Activated naive CD4-positive, alpha-beta T cell treated with Interleukin-2 at 50 U/mL for 16 hours (primary cell): ENCODE measurements around the gene TBX4.
"Not testable (repeated sequence)": the region's sequence is repeated elsewhere in the genome, so short reads cannot be mapped to it uniquely, and the experiment has no call there.

Source experiments
- DNase-seq: peaks from one replicate; pipeline ENCODE4 v3.0.0-alpha.2; 2020

Gene TBX4

GRCh38 chr17:61502292-61502691 is 50.1 kb downstream of the TBX4 start:
- no peak for DNase-seq

- no peak for DNase-seq
Measured at GRCh38 chr17:61503961-61504360, 51.7 kb downstream of the TBX4 start.

DNA sequence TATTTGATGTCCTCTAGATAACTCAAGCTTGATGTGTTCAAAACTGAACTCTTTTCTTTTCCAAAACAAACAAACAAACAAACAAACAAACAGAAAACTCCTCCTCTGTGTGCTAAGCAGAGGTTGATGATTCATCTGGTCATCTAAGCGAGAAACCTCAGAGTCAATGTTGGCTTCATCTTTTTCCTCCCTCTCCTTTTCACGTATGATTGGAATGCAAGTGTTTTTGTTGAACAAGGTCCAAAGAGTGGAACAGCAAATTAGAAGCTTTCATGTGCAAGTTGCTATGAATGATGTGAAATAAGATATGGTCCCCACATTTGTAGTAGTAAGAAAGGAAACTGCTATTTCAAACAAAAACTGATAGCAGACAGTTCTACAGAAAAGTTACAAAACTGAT is 52.5 kb downstream of the TBX4 start:
- no peak for DNase-seq

DNA sequence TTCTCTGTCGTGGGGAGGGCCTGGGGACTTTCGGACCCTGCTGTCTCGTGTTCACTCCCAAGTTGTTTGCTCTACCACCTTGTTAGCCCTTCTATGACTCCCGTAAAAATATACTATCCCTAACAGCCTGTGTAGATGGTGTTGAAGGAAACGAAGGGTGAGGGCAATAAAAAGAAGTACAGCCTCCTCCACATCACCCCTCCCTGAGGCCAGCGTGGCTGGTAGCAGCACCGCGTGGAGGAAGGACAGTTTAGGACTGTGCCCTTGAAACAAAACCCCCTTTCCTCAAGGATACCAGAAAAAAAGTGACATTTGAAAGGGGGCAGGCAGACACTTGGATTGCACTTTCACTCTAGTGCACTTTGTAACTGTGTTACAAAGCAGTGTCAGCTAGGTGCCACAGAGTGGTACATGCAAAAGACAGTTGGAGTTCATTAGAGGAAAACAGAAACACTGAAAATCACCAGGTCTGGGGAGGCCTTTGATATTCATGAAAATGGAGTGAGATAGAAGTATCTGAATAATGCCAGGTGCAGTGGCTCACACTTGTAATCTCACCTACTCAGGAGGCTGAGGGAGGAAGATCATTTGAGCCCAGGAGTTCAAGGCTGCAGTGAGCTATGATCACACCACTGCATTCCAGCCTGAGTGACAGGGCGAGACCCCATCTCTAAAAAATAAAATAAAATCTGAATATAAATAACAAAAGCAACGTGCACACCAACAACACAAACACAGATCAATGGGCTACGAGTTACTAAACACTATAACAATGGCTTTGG is 53.8 kb downstream of the TBX4 start:
- DNase-seq: no peak

DNA sequence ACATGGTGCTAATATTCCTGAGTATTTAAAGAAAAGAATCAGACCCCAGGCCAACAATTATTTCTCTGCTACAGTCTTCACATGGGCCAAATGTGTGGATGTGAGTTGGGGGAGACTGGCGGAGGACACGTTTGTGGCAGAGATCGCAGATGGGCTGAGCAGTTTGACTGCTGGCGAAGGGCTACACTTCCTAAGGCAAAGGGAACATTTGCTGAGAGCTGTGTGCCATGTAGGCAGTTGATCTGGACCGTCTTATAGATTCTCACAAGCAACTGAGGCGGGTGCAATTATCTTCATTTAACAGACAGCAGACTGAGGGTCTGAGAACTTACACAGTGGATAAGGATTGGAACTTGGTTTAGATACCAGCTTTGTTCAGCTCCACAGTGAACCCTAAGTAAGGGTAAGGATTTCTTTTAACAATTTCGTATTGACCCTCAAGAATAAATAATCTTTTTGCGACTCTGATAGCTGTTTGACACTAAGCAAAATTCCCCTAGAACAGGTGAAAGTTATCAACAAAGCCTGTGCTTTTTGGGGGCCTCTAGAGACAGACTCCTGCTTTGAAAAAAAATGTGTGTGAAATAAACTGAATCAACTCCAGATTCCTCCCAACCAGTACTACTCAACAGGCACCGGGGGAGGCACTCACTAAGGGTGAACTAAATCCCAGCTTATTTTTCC is 55.3 kb downstream of the TBX4 start:
- DNase-seq: no peak

DNA sequence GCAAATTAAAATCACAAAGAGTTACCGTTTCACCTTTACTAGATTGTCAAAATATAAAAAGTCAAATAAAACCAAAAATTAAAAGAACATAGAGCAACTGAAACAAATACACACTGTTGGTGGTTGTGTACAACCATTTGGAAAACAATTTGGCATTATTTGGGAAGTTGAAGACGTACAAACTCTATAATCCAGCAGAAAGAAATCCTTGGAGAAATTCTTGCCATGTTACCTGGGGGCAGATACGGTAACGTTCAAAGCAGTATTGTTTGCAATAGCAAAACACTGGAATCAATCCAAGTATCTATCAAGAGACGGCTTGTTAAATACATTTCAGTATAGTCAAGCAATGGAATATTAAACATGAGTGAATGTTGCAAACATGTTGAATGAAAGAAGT is 56.7 kb downstream of the TBX4 start:
- no peak for DNase-seq

GRCh38 chr17:61509454-61509853 is 57.2 kb downstream of the TBX4 start:
- DNase-seq: not testable (repeated sequence)

GRCh38 chr17:61510237-61510636 is 58.0 kb downstream of the TBX4 start:
- DNase-seq: no peak

DNA sequence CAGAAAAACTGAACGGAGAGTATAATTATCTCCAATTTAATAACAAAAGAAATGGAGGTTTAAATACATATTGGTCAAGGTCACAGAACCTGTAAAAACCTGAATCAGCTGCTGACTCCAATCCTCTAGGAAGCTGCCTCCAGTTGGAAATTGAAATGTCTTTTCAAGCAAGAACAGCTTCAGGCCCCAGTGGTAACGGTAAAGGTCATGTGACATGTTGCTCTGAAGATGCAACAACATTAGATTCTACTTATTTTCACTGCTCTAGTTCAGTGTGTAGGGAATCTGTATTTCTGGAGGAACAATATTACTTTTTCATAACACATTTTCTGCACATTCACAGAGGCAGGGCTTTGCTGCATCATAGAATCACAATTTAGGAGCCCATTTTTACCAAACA is 58.8 kb downstream of the TBX4 start:
- no peak for DNase-seq

DNA sequence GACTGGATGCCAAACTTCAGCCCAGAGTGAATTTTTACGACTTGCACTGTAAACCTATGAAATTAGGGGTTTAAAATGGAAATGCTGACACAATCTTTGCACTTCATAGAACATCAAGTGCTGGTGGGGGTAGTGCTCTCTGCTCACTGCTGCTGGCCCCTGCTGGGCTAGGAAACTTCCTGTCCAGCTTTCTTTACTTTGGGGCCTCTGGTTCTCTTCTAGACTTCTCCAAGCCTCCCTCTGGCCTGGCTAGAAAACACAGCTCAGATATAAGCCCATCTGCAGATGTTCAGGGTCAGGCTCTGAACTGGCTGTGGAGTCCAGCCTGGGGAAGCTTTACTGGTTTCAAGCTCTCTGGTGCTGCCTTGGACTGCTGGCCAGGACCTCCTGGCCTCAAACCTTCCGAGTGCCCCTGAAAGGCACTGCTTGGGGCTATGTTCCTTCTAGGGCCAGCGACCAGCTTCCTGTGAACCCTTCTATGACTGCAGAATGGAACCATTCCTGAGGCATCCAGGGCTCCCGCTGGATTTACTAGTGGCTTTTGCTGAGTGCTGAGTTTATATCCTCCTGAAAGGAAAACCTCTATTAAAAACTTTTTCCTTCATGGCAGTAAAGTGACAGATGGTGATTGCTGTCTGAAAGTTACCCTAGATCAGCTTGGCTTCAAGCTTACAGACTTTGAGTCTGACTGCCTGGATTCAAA is 59.4 kb downstream of the TBX4 start:
- no peak for DNase-seq

DNA sequence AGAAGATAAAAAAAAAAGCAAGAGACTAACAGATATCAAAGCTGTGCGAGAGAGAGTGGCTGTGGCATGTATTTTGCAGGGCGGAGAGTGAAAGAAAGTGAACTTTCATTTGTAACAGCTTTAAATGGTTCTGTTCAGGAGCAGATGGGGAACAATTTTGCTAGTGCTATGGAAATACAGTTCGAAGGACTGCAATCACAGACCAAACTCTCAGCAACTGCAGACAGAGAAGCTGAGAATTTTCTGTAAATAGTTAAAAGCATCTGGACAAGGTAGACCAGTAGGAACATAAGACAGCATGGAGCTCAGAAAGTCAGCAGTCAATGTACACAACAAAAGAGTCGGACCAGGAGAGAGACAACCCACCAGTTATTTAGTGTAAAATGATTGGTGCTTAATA is 62.3 kb downstream of the TBX4 start:
- no peak for DNase-seq

DNA sequence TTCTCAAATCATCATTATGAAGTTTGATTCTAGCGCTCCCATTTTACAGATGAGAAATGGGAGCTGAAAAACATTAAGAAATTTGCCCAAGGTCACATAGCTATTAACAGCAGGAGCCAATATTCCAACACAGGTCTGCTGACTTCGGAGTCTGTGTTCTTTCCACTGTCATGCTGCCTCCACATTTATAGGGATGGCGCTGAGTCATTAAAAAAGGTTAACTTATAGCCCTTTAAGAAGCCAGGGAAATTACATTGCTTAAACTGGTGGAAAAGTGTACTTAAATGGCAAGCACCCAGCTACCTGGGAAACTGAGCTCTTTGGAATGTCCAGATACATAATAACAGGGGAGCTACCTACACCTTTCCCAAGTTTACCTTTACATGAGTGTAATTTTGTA is 65.0 kb downstream of the TBX4 start:
- no peak for DNase-seq

DNA sequence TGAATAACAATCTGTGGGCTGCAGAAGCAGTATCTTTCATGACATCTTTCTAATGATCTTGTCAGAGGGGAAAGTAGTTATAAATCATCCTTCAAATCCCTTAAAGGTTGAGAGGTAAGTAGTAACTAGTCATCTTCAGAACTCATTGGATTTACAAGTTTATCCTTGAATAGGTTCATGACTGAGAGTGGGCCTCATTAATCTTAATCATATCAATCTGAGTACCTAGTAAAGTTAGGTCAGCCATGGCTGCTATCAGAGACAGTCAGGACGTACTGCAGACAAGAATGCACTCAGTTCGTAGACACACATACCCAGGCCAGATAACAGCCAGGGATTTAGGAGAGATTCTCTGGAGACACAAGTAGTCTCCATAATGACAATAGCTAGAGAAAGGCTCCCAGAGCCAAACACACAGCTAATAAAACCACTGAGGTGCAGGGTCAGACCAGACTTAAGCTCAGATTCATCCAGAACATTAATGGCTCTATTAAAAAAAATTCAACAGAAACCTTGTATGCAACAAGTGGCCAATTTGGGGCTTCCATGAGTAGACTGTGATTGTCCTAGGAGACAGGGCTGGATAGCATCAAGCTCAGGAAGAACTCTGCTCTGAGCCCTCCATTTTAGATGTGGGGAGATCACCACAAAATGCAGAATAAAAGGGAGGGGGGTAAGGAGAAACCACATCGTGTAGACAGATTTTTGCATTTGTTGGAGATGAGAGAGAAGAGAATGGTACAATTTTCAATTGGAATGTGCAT is 65.8 kb downstream of the TBX4 start:
- DNase-seq: no peak

GRCh38 chr17:61519139-61519538 is 66.9 kb downstream of the TBX4 start:
- no peak for DNase-seq

- DNase-seq: no peak
Measured at GRCh38 chr17:61519754-61520440, 67.7 kb downstream of the TBX4 start.

DNA sequence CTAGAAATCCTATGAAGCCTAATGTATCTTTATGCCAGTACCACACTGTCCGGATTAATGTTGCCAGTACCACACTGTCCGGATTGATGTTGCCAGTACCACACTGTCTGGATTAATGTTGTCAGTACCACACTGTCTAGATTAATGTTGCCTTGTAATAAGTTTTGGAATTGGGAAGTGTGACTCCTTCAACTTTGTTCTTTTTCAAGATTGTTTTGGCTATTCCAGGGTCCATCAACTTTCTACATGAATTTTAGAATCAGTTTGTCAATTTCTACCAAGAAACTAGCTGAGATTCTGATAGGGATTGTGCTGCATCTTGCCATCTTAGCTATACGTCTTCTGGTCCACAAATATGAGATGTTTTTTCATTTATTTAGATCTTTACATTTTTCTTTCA is 68.7 kb downstream of the TBX4 start:
- no peak for DNase-seq

GRCh38 chr17:61522088-61522487 is 69.9 kb downstream of the TBX4 start:
- DNase-seq: no peak

DNA sequence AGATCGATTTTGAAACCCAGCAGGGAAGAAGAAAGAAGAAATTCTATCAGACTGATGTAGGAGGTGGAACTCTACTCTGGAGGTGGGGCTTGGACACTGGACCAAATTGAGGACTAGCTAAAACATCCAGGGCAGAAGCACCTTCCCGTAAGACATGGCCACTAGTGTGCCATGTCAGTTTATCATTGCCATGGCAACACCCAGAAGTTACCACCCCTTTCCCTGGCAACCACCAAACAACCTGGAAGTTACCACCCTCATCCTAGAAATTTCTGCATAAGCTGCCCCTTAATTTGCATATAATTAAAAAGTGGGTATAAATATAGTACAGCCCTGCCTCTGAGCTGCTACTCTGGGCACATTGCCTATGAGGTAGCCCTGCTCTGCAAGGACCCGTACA is 72.1 kb downstream of the TBX4 start:
- no peak for DNase-seq

DNA sequence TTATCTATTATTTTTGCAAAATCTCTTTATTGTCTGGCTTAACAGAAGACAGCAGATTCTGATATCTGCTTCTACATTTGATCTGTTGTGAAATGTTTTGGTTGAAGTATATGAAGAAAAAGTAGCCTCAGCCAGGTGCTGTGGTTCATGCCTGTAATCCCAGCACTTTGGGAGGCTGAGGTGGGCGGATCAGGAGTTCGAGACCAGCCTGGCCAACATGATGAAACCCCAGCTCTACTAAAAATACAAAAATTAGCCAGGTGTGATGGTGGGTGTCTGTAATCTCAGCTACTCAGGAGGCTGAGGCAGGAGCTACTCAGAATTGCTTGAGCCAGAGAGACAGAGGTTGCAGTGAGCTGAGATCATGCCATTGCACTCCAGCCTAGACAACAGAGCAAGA is 75.2 kb downstream of the TBX4 start:
- DNase-seq: not testable (repeated sequence)

DNA sequence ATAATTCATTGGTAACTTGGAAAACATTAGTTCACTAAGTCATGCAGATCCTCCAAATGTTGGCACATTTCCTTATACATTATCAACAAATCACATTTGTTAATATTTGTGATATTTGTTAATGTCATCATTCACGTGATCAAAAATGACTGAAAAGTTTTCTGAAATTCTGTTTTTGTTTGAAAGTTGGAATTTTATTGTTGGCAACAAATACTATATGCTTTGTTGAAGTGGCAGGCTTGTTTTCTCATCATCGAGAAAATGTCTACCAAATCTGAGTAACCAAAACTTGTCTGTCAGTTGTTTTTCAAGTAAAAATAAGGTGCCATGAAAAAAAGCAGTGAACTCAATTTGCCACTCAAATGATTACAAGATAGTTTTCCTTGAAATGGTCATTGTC is 75.9 kb downstream of the TBX4 start:
- DNase-seq: no peak

- DNase-seq: no peak
Measured at GRCh38 chr17:61531223-61531622, 79.0 kb downstream of the TBX4 start.

DNA sequence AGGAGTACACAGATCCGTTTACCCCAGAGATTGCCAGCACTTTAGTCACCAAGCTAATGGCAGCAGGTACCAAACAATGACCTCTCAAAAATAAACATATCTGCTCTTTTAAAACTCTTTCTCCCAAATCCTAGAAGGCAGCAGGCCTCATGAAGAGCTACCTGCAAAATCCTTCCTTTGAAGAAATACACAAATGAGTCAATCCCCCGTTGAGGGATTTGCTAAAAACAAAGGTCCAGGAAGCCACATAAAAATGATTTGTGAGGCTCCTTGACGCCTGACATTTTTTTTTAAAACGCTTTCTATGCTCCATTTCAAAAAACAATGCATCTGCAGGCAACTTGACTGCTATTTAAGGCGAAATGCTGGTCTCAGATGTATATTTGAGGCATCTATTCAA is 80.6 kb downstream of the TBX4 start:
- DNase-seq: no peak

DNA sequence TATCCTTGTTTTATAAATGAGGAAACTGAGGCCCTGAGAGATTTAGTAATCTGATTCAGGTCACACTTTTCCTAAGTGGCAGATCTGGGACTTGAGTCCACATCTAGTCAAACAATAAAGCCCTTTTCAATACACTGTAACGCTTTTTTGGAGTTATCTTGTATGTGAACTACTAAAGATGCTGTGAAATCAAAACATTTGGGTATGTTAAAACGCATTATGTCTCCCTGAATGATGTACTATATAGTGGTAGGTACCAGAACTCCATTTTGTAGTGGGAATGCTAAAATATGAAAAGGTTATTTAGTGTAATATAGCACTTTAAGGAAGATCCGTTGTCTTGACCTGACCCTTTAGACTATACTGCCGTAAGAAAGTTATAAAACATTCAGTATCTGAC is 81.6 kb downstream of the TBX4 start:
- DNase-seq: no peak
